HepG2 (cell line): ENCODE data around the gene ABCB6. TPM values are rescaled to one million over a fixed set of nuclear protein-coding genes. Genes with fewer than 3 reads are reported as not detected.

Source experiments
- ATF1 ChIP-seq: IDR thresholded peaks from 2 replicates; pipeline ENCODE4 v1.6.1; 2016; ENCODE audit warnings: mild to moderate bottlenecking, control low read depth
- GATAD2A ChIP-seq: IDR thresholded peaks from 2 replicates; pipeline ENCODE4 v1.6.1; 2016
- MIER2 ChIP-seq: IDR thresholded peaks from 2 replicates; pipeline ENCODE4 v1.6.1; 2016; ENCODE audit warnings: missing biosample characterization, missing genetic modification reagents
- MTA3 ChIP-seq: sonication (generic); formaldehyde crosslinking; IDR thresholded peaks from 2 replicates; pipeline ENCODE4 v1.4.0; 2020; ENCODE audit warnings: missing genetic modification reagents
- NFIC ChIP-seq: IDR thresholded peaks from 2 replicates; pipeline ENCODE4 v1.6.1; 2012; ENCODE audit warnings: mild to moderate bottlenecking, low read length, inconsistent platforms
- NKX3-1 ChIP-seq: sonication (generic); formaldehyde crosslinking; IDR thresholded peaks from 2 replicates; pipeline ENCODE4 v1.5.0; 2020; ENCODE audit warnings: missing genetic modification reagents
- NR2F6 ChIP-seq, 2 experiments: IDR thresholded peaks; 2 replicates each; pipeline ENCODE4 v1.6.1; 2016; ENCODE audit warnings: antibody characterized with exemption in 1 of 2, mild to moderate bottlenecking in 1 of 2
- PLRG1 ChIP-seq: fragments of 450-650 bp; conservative IDR thresholded peaks from 2 replicates; pipeline ENCODE4 v1.6.1; 2016
- POLR2A ChIP-seq, 2 experiments: IDR thresholded peaks; 2 replicates each; pipeline ENCODE4 v1.6.1; 2011; ENCODE audit warnings: low read depth in 2 of 2, low read length in 2 of 2, mild to moderate bottlenecking in 1 of 2, moderate library complexity in 1 of 2; ENCODE audit not compliant: insufficient read depth in 1 of 2
- ZNF263 ChIP-seq: sonication (generic); formaldehyde crosslinking; IDR thresholded peaks from 2 replicates; pipeline ENCODE4 v1.4.0; 2020; ENCODE audit warnings: missing genetic modification reagents
- ZNF451 ChIP-seq: sonication (generic); formaldehyde crosslinking; IDR thresholded peaks from 2 replicates; pipeline ENCODE4 v1.5.0; 2020; ENCODE audit warnings: mild to moderate bottlenecking, missing genetic modification reagents
- ZNF572 ChIP-seq: sonication (generic); formaldehyde crosslinking; IDR thresholded peaks from 2 replicates; pipeline ENCODE4 v1.5.1; 2020; ENCODE audit warnings: mild to moderate bottlenecking, missing genetic modification reagents
- polyA plus RNA-seq, 8 experiments: library from polyadenylated mRNA; depleted of rRNA in 3 of 8; stranded (reverse) in 7 of 8; unstranded in 1 of 8; fragments of >200 nt; fragmentation: Illumina TruSeq in 4 of 8; extraction: Trizol in 4 of 8; gene quantifications; 2 replicates each; pipeline versions ENCODE4 v1.2.1 to v1.2.3, GENCODE V29; 2011 to 2016; ENCODE audit warnings: low read depth in 4 of 8, missing spikeins in 1 of 8, mixed read lengths in 1 of 8; ENCODE audit not compliant: insufficient read depth in 1 of 8
- total RNA-seq, 5 experiments: library from RNA; depleted of rRNA; stranded (reverse); fragments of >200 nt; fragmentation: Illumina TruSeq; extraction: Trizol; gene quantifications; 2 replicates each; pipeline ENCODE4 v1.2.3, GENCODE V29; 2016; ENCODE audit warnings: low read depth in 1 of 5
- TF ChIP-seq, protein P1 (sequence below): sonication (generic); formaldehyde crosslinking; IDR thresholded peaks from 2 replicates; pipeline ENCODE4 v1.9.0; 2022; ENCODE audit warnings: missing genetic modification reagents, mild to moderate bottlenecking, borderline replicate concordance
- TF ChIP-seq, protein P2 (sequence below): sonication (generic); formaldehyde crosslinking; conservative IDR thresholded peaks from 2 replicates; pipeline ENCODE4 v1.5.0; 2020; ENCODE audit warnings: missing genetic modification reagents
- TF ChIP-seq, protein P3 (sequence below): sonication (generic); formaldehyde crosslinking; IDR thresholded peaks from 2 replicates; pipeline ENCODE4 v1.4.0; 2020; ENCODE audit warnings: missing genetic modification reagents
- TF ChIP-seq, protein P4 (sequence below): sonication (generic); formaldehyde crosslinking; IDR thresholded peaks from 2 replicates; pipeline ENCODE4 v1.8.1; 2022; ENCODE audit warnings: mild to moderate bottlenecking, missing genetic modification reagents
- TF ChIP-seq, protein P5 (sequence below): IDR thresholded peaks from 2 replicates; pipeline ENCODE4 v1.6.1; 2016; ENCODE audit warnings: mild to moderate bottlenecking

The ABCB6 gene
- total and polyA plus RNA-seq, 2 of the 13 experiments (the other 11 are each of a cell fraction or from before 2014, with no cell fraction given) = 91.1 to 137 TPM

DNA sequence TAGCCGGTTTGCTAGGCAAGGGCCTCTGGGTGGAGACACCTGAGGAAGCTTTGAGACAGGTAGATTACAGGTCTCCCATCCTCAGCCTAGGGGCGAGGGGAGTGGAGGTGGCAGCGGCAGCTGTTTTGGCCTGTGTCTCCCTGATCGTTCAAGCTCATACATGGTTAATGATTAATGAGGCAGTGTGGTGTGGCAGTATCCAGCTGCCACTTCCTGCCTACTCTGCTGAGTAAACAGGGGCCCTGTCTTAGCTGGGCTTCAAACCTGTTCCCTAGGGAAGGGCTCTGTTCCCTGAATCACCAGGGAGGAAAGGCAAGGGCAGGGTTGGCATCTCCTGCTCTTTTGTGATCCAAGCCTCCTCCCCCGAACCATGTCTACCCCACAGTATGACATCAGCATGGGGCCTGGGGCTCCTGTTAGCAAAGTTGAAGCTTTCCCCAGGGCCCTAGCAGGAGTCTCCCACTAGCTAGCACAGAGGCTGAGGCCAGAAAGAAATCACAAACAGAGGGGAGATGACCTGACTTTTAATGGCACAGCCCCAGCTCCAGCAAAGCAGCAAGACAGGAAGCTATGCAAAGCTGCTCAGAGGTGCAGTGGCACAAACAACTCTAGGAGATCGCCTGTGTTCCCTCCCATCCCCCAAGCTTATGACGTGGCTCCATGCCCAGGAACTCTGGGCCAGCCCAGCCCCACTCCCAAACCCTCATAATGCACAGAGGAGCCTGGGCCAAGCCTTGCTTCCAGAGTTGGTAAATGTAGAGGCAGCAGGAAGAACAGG lies 30.6 kb upstream of the ABCB6 start (continued):
- TF ChIP-seq, protein P1, sequence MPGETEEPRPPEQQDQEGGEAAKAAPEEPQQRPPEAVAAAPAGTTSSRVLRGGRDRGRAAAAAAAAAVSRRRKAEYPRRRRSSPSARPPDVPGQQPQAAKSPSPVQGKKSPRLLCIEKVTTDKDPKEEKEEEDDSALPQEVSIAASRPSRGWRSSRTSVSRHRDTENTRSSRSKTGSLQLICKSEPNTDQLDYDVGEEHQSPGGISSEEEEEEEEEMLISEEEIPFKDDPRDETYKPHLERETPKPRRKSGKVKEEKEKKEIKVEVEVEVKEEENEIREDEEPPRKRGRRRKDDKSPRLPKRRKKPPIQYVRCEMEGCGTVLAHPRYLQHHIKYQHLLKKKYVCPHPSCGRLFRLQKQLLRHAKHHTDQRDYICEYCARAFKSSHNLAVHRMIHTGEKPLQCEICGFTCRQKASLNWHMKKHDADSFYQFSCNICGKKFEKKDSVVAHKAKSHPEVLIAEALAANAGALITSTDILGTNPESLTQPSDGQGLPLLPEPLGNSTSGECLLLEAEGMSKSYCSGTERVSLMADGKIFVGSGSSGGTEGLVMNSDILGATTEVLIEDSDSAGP = peak; percentile 59; the same call in 1 of the 2 replicates
- TF ChIP-seq, protein P2, sequence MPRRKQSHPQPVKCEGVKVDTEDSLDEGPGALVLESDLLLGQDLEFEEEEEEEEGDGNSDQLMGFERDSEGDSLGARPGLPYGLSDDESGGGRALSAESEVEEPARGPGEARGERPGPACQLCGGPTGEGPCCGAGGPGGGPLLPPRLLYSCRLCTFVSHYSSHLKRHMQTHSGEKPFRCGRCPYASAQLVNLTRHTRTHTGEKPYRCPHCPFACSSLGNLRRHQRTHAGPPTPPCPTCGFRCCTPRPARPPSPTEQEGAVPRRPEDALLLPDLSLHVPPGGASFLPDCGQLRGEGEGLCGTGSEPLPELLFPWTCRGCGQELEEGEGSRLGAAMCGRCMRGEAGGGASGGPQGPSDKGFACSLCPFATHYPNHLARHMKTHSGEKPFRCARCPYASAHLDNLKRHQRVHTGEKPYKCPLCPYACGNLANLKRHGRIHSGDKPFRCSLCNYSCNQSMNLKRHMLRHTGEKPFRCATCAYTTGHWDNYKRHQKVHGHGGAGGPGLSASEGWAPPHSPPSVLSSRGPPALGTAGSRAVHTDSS (CRISPR knock-in tag) = no peak
- peak; percentile 83 for TF ChIP-seq GATAD2A (CRISPR knock-in tag)
- TF ChIP-seq PLRG1 = no peak
- no peak for TF ChIP-seq NFIC
- TF ChIP-seq MIER2 (CRISPR knock-in tag) = no peak; the same call in 1 of the 2 replicates
- TF ChIP-seq, protein P3, sequence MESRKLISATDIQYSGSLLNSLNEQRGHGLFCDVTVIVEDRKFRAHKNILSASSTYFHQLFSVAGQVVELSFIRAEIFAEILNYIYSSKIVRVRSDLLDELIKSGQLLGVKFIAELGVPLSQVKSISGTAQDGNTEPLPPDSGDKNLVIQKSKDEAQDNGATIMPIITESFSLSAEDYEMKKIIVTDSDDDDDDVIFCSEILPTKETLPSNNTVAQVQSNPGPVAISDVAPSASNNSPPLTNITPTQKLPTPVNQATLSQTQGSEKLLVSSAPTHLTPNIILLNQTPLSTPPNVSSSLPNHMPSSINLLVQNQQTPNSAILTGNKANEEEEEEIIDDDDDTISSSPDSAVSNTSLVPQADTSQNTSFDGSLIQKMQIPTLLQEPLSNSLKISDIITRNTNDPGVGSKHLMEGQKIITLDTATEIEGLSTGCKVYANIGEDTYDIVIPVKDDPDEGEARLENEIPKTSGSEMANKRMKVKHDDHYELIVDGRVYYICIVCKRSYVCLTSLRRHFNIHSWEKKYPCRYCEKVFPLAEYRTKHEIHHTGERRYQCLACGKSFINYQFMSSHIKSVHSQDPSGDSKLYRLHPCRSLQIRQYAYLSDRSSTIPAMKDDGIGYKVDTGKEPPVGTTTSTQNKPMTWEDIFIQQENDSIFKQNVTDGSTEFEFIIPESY (CRISPR knock-in tag) = peak; percentile 4; the same call in 1 of the 2 replicates
- TF ChIP-seq MTA3 = no peak
- TF ChIP-seq NKX3-1 (CRISPR knock-in tag) = no peak; the same call in 1 of the 2 replicates
- no peak for TF ChIP-seq ZNF451
- peak; percentile 87 for TF ChIP-seq ATF1 (CRISPR knock-in tag)
- 0 out of 4 replicates have a peak, but pooled peaks of 1 of the 2 experiments have one; percentile 31 for TF ChIP-seq POLR2A (IDR thresholded peaks at IDR 0.05; ENCODE audit: insufficient read depth in 1 of 2, low read depth in 2 of 2, low read length in 2 of 2)
- TF ChIP-seq, protein P4, sequence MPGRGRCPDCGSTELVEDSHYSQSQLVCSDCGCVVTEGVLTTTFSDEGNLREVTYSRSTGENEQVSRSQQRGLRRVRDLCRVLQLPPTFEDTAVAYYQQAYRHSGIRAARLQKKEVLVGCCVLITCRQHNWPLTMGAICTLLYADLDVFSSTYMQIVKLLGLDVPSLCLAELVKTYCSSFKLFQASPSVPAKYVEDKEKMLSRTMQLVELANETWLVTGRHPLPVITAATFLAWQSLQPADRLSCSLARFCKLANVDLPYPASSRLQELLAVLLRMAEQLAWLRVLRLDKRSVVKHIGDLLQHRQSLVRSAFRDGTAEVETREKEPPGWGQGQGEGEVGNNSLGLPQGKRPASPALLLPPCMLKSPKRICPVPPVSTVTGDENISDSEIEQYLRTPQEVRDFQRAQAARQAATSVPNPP (CRISPR knock-in tag) = peak; percentile 65; the same call in 1 of the 2 replicates
- no peak for TF ChIP-seq ZNF263 (CRISPR knock-in tag)
- peak; percentile 28; the same call in 1 of the 2 replicates for TF ChIP-seq NR2F6 (IDR thresholded peaks at IDR 0.05)
- peak; percentile 30; the same call in 1 of the 2 replicates for TF ChIP-seq NR2F6 (CRISPR knock-in tag; IDR thresholded peaks at IDR 0.05)
- TF ChIP-seq, protein P5, sequence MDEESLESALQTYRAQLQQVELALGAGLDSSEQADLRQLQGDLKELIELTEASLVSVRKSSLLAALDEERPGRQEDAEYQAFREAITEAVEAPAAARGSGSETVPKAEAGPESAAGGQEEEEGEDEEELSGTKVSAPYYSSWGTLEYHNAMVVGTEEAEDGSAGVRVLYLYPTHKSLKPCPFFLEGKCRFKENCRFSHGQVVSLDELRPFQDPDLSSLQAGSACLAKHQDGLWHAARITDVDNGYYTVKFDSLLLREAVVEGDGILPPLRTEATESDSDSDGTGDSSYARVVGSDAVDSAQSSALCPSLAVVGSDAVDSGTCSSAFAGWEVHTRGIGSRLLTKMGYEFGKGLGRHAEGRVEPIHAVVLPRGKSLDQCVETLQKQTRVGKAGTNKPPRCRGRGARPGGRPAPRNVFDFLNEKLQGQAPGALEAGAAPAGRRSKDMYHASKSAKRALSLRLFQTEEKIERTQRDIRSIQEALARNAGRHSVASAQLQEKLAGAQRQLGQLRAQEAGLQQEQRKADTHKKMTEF = no peak
- no peak for TF ChIP-seq ZNF572 (CRISPR knock-in tag)
